Measurements from ENCODE around the gene SYT7. TPM values are rescaled to one million over a fixed set of nuclear protein-coding genes. Genes with fewer than 3 reads are reported as not detected.

SYT7 gene
- polyA plus RNA-seq, 3 donors, result 2.4 to 11.1 (median 6.9) TPM

DNA sequence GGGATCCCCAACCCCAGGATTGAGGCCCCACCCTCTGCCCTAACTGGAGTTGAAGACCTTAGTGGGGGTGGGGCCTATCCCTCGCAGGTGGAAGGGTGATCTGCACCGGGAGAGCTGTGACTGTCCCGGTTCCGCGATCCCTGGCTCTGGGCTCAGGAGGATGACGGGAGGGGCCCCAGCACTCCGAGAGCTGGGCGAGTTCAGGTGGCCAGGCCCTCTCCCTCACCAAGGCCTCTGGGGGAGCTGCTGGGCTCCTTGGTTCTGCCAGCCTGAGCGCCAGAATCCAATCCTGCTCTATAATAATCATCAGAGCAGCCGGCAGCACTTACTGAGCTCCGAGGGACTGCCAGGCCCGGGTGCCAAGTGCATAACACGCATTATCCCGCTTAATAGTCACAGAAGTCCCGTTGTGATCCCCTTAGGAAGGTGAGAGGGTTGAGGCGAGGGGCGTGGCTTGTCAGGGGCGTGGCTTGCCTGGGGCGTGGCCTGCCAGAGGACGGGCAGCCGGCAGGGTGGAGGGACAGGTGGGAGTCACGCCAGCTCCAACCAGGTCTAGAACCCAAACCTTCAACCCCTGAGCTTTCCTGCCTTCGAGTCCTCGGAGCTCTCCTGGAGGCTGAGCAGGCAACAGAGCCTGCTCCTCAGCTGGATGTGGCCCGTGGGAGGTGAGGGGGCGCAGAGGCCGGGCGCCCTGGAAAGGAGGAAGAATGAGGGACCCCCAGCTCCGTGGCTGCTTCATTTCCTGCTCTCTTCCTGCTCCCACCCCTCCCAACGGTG, 7.3 kb upstream of the SYT7 start:
- 2 to 4% (median 3%) methylated on average over 24 to 30 of the region's 30 CpGs for WGBS, 3 donors
- no peak overlapping the region for H3K27ac ChIP-seq (ENCODE audit: low read depth, low read length)

DNA sequence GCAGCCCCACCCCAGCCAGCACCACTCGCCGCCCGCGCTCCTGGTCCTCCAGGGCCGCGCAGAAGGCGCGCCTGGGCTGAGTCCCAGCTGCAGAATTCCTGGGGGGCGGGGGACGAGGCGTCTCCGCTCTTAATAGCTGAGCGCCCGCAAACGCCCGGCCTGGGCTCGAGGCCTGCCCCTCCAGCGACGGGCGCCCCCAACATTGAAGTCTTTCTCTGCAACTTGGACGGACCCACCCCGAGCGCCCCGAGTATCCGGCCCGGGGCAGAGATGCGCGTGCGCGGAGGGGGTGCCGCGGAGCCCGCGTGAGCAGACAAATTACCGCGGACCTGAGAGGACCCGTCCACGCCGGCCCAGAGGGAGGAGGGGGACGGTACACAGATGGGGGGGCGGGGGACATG, 6.7 kb upstream of the SYT7 start:
- 1 to 7% (median 2%) methylated on average over 39 to 41 of the region's 41 CpGs for WGBS, 3 donors
- H3K27ac ChIP-seq (ENCODE audit: low read depth, low read length), result no peak overlapping the region

DNA sequence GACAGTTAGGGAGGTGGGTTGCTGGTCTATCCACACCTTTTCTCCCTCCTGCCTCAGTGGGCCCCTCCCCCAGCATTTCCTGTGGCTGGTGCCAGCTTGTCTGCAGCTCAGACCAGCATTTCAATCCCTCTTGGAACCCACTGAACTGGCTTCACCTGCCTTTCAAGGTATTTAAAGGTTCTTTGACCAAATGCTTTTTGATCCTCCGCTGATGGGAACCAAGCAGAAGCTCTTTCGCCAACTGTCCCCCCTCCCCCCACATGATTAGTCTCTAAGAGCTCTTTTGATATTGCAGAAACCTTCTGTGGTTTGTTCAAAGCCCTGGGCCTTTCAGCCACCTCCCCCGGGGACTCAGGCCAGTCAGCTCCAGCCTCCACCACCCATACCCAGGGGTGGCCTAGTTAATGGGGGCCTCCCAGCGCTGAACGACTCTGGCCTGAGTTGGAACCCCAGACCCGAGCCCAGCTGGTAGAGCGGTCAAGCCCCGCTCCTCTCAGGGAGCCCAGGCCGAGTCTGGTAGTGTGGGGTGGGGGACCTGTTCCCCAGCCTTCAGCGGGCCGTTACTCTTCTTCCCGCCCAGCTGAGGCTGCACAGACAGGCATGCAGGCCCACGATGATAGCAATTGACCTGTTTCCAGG, 6.0 kb upstream of the SYT7 start:
- WGBS, 3 donors, result 65 to 68% (median 66%) methylated on average over 12 to 13 of the region's 13 CpGs
- H3K27ac ChIP-seq (ENCODE audit: low read depth, low read length), result no peak overlapping the region

DNA sequence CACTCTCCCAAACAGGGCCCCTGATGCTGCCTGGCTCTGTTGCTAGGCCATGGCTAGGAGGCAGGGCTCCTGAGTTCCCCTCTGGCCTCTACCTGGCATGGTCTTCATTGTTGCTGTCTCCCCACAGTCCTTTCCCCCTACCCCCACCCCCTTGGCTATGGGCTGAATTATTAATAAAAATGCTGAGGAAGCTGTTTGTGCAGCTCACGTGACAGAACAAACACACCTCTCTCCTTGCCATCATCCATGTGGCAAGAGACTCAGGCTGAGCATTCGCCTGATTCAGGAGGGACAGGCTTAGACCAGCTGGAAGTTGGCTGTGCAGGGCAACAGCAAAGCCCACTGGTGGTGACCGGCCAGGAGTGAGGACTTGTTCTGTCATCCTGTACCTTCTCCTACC, 4.2 kb upstream of the SYT7 start:
- 79 to 89% (median 85%) methylated on average over 3 of the region's 3 CpGs for WGBS, 3 donors
- H3K27ac ChIP-seq (ENCODE audit: low read depth, low read length), result no peak overlapping the region

DNA sequence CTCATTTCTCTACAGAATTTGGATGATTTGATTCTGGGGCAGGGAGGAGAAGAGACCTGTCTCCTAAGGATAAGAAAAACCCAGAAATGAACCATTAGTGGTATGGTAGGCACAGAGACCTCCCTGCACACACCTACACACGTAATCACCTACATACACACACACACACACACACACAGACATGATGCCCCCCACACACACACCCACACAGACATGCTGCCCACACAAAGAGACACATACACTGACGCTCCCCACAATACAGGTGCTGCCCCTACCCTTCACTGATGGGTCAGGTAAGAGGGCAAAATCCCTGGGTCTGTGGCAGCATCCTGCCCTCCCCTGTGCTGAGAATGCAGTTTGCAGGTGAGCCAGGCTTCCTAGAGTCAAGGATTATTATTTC, 1.1 kb upstream of the SYT7 start:
- WGBS, 3 donors, result 44 to 61% (median 59%) methylated on average over 2 of the region's 2 CpGs

DNA sequence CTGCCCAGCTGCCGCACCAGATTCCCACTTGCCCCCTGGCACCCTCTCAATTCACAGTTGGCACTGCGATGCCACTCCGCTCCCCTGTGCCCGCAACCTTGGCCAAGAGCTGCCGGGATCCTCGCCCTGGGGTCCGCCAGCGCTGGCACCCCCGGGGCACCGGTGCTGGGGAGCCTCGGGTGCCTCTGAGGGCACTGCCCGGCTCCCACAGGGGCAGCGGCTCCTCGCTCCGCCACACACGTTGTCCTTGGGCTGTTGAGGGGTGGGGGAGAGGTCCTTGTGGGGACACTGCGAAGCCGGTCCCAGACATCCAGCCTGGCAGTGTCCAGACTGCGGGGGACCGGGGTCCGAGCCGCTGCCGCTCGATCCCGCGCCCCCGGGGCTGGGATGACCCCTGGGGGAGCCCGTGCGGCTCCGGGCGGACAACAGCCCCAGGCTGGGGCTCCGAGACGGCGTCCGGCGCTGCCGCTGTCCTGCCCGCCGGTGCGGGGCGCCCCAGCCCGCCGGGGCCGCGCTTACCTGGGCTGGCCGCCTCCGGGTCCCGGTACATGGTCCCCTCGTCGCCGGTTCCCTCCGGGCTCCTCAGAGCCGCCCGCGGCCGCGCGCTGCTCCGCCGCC, 496 bp downstream of the SYT7 start:
- no peak overlapping the region for H3K27ac ChIP-seq (ENCODE audit: low read depth, low read length)
- WGBS, 3 donors, result 0 to 3% (median 3%) methylated on average over 27 to 60 of the region's 60 CpGs

More for the DNA sequence above, 1.1 kb upstream of the SYT7 start:
- no peak overlapping the region for H3K27ac ChIP-seq (ENCODE audit: low read depth, low read length)

DNA sequence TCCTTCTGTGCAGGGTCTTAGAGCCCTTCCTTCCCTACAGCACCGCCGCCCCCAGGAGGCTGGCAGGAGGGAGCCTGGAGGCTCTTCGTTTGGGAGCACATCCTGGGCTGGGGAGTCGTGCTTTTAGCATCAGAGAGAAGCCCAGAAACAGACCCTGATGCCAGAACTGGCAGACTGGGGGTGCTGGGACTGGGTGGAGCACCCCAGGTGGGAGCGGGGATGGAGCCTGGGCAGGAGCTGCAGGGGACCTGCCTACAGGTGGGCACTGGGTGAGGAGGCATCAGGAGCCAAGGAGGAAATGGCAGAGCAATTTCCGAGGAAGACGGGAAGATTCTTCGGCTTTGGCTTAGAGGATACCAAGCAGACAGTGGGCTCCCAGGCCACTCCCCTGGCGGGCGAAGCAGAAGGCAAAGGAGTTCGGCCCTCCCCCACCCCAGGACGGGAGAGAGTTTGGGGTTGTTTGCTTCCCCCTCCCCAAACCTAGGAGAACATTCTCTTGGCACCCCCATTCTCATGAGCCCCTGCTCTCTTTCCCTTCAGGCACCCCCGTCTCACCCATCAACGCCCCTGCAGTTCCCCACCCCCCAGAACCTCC, 1.1 kb downstream of the SYT7 start:
- no peak overlapping the region for H3K27ac ChIP-seq (ENCODE audit: low read depth, low read length)
- WGBS, 3 donors, result 23 to 49% (median 27%) methylated on average over 12 to 14 of the region's 14 CpGs

DNA sequence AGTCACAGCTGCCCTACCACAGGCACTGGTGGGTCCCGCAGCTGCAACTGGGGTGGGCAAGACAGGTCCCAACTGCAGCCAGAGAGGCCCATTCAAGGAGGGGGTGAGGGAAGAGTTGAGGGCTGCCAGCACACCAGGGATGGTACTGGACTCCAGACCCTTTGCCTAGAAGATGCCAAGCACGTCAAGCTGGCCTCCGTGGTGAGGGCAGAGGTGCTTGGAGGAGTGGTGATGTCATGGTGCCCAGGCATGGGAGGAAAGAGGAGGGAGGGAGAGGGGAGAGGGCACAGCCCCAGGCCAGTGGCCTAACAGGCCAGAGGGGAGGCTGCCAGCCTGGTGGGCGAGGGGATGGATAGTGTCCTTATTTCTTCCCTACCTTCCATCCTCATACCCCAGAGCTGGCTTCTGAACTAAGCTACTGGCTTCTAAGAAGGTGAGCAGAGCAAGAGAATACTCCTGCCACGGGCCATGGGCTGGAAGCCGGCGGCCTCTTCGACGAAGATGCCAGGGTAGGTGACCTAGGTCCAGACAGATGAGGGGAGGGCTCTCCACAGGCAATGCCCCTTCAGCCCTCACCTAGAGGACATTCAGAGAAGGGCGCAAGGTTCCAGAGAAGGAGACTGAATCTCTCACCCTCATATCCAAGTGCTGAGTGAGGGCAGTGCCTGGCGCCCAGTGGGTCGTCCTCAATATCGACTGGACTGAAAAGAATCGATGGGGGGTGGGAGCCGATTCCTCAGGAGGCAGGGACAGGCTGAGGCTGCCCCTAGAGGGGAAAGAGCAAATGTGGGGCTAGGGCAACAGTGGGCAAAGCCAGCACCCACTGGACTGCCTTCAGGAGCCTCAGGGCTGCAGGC, 1.8 kb downstream of the SYT7 start:
- no peak overlapping the region for H3K27ac ChIP-seq (ENCODE audit: low read depth, low read length)
- WGBS, 3 donors, result 73 to 81% (median 78%) methylated on average over 15 of the region's 15 CpGs

DNA sequence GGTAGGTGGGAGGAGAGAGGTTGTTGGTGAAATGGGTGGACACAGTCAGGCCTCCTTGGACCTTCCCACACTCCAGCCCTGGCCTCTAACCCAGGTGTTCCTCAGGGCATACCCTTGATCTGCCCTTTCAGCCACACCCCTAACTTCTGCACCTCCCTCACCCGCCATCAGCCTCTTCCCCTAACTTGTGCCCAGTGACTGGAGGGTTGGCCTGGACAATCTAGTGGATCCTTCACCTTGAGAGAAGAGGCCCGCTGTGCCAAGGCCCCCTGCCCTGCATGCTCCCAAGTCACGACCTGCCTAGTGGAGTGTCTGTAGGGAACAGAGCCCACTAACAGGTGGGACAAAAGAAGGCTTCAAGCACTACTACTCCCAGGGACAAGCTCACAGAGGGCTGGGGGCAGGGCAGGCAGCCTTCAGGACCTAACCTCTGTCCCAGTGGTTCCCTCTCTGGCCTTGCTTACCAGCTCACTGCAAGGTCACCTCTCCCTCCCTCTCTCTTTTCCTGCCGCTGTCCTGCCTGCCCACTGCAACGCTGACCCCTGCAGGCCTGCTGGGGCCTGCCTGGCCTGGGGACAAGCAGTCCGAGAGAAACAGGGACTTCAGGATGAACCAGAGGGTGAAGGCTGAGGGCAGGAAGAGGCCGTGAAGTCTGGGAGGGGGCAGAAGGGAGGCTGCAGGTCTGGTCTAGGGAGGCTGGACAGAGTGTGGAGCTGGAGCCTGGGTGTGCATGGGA, 3.3 kb downstream of the SYT7 start:
- WGBS, 3 donors, result 64 to 75% (median 67%) methylated on average over 7 of the region's 7 CpGs
- H3K27ac ChIP-seq (ENCODE audit: low read depth, low read length), result no peak overlapping the region

DNA sequence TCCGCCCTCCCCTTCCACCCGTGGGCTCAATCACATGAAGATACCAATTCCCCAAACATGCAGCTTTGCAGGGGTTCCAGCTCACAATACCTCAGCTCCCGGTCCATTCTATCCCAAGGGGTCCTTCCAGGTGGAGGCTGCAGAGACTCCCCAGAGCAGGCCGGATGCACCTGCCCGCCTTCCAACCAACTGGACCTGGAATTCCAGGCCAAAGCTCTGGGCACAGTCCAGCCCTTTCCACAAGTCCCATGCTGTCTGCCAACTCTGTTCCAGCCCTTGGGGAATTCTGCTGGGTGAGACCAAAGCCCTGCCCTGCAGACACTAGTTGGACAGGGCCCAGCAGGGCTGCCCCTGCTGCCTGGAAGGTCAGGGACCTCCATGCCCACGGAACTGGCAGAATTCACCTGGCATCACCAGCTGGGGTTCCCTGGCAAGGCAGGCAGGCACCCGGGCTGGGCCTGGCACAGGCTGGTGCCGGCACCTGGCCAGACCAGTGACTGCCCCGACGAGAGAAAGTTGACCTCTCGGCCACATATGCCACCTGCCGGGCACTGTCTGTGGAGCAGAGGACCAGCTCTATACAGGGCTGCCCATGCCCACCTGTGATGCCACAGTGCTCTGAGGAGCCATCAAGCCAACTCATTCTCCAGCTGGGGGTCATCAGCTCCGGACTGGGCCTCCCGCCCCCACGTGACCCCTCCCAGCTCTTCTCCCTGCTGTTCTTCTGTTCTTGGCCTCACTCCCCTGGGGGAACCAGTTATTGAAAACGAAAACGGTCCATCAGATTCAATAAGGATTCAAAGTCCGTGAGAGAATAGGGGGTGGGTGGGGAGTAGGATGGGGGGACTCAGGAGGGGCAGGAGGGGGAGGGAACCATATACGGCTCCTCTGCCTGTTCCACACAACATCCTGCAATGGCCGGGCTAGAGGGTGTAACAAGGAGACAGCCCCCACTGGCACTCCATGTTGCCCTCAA, 4.7 kb downstream of the SYT7 start:
- 73 to 80% (median 79%) methylated on average over 20 of the region's 20 CpGs for WGBS, 3 donors
- no peak overlapping the region for H3K27ac ChIP-seq (ENCODE audit: low read depth, low read length)

DNA sequence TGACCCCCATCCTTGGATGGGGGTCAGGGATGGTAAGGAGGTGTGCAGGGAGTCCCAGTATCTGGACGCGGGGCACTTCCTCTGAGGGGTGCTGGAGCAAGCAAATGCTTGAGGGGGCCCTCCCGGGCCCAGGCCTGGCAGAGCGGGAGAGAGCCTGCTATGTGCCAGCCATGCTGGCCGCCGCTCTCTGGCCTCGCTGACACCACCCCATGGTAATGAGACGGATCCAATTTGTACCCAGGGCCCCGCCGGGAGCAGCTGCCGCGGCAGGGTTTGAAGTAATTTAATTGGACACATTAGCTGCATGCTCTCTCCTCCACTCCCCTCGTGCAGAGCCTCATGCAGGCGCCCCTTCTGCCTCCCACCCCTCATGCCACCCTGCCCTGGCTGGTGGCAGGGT, 6.3 kb downstream of the SYT7 start:
- no peak overlapping the region for H3K27ac ChIP-seq (ENCODE audit: low read depth, low read length)
- WGBS, 3 donors, result 80 to 85% (median 81%) methylated on average over 14 of the region's 14 CpGs

DNA sequence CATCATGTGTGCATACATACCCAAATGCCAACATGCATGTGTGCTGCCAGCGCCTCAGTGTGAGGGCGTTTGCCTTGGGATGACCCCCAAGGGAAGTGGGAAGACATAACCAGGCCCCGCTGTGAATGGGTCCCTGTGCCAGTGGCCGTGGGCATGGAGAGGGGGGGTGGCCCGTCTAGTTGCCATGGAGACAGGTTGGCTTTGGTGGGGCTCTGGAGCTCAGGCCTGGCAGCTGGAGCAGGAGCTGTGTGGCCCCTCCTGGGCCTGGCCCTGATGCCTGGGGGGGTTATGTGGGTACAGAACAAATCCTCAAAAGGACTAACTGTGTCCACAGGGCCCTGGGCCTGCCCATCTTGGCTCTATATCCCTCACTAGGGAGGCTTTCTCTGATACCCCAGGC, 8.0 kb downstream of the SYT7 start:
- 69 to 74% (median 73%) methylated on average over 5 of the region's 5 CpGs for WGBS, 3 donors
- H3K27ac ChIP-seq (ENCODE audit: low read depth, low read length), result no peak overlapping the region

DNA sequence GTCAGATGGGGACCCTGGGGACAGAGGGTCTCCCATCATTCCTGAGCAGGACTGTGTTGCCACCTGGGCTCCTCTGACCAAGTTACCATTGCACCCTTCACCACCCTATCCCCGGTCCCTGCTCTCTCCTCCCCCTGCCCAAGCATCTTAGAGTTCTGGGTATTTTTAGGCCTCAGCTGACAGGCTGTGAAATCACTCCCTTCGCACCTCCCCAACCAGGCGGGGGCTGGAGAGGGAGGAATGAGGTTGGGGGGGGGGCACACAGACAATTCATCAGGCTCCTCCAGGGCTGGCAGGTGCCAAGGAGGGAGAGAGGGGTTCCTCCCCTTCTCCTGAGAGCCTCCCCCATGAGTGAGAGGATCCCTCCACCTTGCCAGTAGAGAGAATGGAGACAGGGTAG, 9.0 kb downstream of the SYT7 start:
- 59 to 83% (median 63%) methylated on average over 3 of the region's 3 CpGs for WGBS, 3 donors
- no peak overlapping the region for H3K27ac ChIP-seq (ENCODE audit: low read depth, low read length)

DNA sequence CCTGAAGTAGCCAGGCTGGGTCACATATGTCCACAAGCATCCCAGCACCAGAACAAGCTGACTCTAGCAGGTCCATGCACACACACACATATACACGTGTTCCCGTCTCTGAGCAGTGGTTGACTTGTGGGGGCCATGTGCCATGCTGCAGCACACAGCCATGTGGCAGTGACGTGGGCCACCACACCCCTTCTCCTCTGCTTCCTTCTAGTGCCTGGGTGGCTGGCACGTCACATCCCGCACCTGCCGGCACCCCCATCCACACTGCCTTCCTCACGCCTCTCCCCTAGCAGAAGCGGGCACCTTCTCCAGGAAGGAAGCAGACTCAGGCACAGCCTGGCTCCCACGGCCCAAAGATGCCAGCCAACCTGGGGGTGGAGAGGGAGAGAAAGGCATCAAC, 9.5 kb downstream of the SYT7 start:
- no peak overlapping the region for H3K27ac ChIP-seq (ENCODE audit: low read depth, low read length)
- 82 to 90% (median 88%) methylated on average over 9 of the region's 9 CpGs for WGBS, 3 donors

DNA sequence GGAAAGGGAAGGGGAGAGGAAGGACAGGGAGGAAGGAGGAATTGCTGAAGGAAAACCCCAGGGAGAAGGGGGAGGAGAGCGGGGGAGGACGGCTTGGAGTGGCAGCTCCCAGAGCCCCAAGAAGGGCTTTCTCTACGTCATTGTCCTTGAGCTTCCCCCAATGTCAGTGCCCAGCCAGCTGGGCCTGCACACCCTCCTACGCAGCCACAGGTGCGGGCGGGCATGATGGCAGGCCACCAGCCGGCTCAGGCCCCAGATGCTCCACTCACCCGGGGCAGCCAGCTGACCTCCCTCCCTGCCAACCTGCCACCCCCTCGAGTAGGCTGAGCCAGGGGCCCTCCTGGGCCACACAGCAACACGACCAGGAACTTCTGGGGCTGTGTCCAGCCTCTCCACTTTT, 11.2 kb downstream of the SYT7 start:
- WGBS, 3 donors, result 55 to 63% (median 56%) methylated on average over 9 to 10 of the region's 10 CpGs
- no peak overlapping the region for H3K27ac ChIP-seq (ENCODE audit: low read depth, low read length)

DNA sequence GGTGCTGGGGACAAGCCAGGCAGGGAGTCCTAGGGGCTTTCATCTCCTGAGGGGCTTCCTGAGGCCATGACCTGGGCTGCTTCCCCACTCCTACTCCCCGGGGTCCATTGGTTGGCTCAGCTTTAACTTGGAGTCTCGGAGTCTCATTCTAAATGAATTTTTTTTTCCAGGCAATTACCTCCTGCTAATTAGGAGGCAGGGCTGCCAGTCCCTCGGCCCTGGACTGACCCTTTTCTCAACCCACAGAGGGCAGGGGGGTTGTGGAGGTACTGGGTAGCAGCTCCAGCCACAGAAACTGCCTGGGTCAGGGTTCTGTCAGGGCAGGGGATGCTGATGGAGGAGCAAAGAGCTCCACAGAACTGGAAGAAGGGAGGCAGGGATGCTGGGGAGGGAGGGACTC, 11.9 kb downstream of the SYT7 start:
- H3K27ac ChIP-seq (ENCODE audit: low read depth, low read length), result no peak overlapping the region
- 40 to 57% (median 44%) methylated on average over 3 of the region's 3 CpGs for WGBS, 3 donors

Data from adipose tissue (tissue), 3 donors.